CD4-positive, alpha-beta T cell treated with Interleukin-15 for 1 hour (primary cell): Measurements from ENCODE around the gene SBF2.
"Not testable (repeated sequence)": the region's sequence is repeated elsewhere in the genome, so short reads cannot be mapped to it uniquely, and the experiment has no call there.

Source experiments
- DNase-seq: peaks from one replicate; pipeline ENCODE4 v3.0.0-alpha.2; 2020

Gene SBF2

DNA sequence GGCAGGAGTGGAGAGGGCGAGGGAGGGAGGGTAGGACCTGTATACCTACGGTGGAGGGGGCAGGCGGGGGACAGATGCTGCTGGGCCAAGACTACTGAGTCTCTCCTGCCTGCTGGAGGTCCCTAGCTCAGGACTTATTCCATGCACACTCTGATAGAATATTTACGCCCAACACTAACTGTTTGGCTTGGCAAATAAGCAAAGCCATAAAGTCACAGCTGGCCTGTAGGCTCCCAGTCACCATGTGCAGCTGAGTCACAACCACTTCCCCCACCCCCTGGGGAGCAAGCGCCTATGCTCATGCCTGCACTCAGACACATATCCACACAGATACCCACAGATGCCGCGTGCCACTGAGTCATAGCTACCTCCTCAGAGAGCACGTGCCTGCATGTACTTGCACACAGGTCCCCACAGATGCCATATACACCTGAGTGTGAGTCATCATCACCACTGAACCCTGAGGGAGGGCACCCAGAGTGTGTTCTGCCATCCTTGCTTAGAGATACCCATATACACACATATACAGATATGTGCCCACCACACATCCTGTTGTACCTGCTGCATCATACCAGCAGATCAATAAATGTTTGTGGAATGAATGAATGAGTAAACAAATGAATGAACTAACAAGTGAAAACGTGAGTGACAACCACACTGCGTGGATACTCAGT, 534.4 kb downstream of the SBF2 start:
- peak; percentile 87 for DNase-seq

DNA sequence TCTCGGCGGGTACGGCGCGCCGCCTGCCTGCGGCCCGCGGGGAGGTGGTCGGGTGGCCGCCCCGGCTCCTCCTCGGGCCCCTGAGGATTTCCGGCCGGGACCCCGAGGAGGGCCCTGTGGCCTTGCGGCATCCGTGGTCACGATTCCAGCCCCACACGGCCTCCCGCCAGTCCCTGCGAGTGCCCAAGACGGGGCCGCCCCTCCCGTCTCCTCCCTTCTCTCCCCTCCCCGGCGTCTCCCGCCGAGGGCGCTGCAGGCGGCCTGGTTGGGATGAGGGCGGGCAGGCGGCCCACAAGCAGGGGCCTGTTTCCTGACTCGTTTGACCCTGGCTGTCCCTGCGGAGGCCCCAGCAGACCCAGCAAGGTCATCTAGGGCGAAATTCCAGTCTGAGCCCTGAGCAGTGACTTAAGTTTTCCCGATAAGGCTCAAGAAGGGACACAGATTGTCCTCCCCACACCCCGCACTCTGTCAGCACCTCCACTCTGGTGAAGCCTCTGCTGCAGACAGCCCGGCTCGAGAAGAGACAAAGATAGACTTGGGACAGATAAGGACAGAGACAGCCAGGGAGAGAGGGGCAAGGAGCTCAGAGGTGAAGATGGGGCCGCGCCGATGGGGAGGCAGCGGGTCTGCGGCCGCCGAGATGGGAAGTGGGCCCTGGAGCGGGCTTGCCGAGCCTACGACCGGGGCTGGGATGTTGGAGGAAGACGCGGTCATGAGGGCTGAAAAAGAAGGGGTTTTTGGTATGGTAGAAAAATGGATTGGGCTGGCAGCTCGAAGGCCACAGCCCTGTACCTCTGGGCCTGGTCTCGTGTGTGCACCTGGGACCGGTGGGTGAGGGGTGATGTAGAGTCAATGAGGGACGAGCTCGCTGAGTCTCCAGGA, 535.1 kb downstream of the SBF2 start:
- peak; percentile 46 for DNase-seq

DNA sequence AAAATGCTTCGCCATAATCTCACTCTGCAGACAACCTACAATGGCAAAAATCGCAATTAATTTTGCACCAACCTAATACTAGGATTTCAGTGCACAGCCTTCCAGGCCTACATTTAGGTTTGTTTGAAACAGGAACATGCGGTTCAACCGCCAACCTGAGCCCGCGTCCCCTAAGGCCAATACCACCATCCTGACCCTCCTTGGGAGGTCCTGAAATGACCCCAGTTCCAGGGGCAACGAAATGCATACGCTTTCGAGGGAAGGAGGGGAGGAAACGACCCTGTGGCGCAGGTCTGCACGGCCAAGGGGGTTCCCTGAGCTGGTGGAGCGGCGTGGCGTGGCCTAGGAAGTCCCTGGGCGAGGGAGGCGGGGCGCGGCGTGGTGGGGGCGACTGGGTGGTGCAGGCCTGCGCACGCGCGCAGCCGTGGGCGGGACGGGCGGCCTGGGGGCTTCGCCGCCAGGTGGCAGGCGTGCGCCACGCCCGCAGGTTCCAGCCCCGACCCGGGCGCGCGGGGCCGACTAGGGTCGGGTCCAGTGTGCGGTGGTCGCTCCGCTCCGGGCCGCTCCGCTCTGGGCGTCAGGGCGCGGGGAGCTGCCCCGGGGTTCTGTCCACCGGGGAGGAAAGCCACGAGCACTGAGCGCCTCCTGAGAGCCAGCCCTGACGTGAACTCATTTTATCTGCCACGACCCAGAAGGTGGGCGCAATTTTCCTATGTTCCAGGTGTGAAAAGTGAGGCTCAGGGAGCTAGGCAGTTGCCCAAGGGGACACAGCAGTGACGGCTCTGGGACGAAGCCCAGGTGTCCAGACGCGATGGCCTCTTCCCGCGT, 536.0 kb downstream of the SBF2 start:
- peak; percentile 91 for DNase-seq

DNA sequence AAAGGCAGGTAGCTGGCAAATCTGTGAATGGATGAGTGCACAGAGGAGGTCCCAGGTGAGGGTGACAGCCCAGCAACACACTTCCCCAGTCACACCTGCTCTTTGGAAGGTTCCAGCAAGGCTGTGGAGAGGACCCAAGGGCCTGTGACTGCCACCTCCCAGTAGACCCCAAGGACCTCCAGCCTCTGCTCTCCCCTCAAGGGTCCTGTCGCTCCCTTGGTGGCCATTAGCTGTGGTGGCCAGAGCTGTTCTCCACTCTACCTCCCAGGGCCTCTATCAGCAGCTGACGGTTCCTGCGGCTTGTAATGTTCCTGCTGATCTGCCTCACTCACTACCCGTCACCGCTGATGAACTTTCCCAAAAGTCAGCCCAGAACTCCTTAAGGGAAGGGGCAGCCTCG, 537.1 kb downstream of the SBF2 start:
- DNase-seq: no peak

DNA sequence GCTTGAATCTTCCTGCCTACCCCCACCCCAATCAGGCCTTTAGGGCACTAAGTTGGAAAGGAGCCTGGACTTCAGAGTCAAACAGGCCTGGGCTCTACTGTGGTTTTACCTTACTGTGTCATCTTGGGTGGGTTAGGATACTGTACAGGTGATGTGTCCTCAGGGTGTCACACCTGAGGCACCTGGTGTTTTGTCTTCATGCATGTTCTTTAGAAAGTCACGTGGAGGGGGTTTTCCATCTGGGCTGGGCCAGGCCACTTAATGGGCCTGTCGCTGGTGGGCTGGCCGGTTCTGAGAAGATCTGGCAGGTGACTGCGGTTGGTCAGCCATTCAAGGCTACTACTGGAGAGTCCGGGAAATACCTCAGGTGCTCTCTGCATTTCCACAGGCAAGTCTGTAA, 537.6 kb downstream of the SBF2 start:
- peak; percentile 32 for DNase-seq

DNA sequence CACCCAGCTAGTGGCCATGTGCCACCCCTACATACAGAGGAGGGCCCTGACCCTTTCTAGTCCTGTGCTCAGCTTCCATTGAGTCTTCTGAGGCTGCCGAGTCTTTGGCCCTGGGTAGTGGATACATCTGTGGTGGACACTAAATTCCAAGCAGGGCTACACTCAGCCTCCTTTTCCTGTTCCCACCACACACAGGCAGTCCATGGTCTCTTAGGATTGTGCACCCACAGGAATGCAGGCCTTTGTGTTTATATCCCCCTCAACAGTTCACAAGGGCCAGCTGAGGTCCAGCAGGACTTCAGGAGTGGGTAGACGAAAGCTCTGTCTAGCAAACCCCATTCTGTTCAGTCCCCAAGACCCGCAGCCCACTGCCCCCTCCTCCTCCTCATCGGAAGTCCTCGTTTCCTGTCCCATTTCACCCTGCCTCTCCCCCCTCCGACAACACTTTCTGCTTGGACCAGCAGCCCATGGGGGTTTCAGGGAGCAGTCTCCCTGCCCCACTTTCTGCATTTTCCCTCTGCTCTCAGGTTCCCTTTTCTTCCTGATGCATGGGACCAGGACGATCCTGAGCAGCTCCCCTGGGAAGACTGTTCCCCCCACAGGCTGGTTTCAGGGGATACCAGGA, 538.3 kb downstream of the SBF2 start:
- no peak for DNase-seq

DNA sequence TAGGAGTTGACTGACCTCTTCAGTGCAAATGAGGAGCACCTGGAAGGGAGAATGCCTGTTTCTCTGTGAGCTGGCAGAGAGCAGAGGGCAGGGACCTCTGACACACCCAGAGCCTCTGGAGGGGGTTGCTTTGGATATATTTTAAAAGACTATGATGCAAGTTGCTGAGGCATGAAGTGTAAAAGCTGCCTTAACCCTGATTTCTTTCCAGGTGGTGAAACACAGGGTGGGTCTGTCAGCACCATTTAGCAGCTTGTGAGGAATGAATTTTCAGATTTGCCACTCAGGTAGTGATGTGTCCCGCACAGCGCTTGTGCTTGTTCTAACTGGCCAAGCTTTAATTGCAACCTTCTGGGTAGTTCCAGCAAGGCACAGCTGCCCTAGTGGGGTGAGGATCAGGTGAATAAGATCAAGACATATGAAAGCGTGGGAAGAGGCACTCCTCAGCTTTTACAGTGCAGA, 540.0 kb downstream of the SBF2 start:
- no peak for DNase-seq

DNA sequence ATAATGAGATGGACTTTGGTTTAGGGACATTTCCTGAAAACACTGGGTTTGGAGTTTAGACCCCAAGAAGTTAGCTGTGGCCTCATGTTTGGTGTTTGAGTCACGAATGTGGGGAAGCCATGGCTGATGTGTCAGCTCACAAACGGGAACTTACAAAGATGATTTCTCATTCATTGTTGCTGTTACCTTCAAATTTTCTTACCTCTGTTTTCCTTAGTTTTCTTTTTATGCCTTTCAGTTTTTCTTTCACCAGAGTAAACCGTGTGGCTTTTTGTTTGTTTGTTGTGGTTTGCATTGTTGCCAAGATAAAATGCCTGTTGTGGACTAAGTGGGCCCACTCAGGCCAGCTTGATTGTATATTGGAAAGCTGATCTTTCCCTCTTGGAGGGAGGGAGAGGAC, 541.0 kb downstream of the SBF2 start:
- no peak for DNase-seq

DNA sequence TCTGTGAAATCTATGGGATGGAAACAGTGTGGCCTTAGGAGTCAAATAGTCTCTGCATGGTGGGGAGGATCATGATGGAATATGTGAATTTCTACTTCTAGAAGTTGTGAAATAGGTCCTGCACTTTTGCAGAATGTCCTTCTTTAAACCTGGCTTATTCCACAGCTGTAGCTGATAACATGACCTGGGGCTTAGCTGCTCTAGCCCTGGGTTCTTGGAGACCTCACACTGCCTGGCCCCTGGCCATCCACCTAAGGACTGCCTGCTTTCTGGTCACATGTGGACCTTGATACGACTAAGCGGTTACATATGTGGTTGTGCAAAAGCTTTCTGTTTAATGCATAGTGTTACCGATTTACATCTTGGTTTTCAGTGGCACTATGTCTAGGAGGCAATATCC, 541.9 kb downstream of the SBF2 start:
- DNase-seq: no peak

DNA sequence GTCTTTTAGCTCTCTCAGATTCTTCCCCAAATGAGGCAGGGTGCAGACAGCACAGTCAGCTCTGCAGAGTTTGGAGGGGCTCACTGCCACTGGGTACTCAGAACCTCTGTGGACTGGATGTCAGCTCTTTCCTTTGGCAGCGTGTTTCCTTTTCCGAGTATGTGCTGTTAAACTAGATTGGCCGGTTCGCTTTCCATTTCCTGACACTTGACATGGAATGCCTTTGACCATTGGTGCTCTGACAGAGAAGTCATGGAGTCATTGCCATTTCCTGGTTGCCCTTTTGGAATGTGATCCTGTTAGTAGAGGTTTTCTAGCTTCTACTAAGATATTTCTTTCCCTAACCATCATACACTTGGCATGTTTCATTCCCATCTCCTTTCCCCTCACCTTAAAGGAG, 543.5 kb downstream of the SBF2 start:
- DNase-seq: no peak

DNA sequence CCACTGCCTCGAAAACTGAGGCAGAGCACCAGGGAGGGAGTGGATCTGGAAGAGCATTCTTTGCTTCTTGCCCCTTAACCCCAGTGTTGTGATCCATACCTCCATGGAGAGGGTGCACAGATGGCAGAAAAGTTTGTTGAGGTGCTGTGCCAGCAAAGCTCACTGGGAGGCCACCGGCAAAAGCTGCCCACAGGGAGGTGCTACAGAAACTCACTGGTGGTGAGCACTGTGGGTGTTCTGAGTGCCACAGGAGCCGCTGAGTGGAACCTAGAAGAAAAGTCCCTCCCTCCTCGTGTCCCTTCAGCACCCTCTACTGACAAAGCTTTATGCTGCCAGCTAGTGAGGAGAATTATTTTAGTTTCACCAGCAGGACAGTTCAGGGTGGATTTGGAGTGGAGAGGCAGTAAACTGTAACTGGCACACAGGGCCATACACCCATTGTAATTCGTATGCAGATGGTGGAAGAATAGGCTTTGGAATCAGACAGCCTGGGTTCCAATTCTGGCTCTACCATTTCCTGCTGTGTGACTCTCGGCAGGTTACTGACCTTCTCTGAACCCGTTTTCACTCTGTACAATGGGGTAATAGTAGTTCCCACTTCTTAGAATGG, 545.6 kb downstream of the SBF2 start:
- peak; percentile 80 for DNase-seq

DNA sequence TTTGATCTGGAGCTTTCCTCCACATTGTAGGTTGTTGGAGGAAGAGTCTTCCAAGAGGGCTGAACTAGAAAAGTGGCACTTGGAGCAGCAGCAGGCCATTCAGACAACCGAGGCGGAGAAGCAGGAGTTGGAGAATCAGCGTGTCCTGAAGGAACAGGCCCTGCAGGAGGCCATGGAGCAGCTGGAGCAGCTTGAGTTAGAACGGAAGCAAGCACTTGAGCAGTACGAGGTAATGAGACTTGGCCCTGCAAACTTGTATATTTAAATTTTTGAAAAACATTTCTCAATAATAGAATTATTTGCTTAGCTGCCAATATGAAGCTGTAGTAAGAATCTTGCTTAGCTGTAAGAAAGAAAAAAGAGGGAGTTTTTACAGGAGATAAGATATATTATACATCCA, 546.2 kb downstream of the SBF2 start:
- no peak for DNase-seq

DNA sequence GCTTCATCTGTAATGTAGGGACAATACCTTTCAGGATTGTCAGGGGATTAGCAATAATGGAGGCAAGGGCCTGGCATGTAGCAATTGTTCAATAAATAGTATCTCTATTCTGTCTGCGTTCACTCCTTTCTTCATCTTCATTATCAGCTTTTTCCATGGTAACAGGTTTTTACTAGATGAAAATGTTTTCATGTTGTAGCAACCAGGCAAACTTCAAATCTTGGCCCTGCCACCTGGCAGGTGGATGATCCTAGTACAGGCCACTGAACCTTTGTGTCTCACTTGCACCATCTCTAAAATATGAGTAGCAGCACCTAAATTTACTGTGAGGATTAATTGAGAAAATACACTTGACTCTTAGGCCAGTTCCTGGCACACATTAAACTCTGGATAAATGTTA, 546.8 kb downstream of the SBF2 start:
- DNase-seq: no peak

DNA sequence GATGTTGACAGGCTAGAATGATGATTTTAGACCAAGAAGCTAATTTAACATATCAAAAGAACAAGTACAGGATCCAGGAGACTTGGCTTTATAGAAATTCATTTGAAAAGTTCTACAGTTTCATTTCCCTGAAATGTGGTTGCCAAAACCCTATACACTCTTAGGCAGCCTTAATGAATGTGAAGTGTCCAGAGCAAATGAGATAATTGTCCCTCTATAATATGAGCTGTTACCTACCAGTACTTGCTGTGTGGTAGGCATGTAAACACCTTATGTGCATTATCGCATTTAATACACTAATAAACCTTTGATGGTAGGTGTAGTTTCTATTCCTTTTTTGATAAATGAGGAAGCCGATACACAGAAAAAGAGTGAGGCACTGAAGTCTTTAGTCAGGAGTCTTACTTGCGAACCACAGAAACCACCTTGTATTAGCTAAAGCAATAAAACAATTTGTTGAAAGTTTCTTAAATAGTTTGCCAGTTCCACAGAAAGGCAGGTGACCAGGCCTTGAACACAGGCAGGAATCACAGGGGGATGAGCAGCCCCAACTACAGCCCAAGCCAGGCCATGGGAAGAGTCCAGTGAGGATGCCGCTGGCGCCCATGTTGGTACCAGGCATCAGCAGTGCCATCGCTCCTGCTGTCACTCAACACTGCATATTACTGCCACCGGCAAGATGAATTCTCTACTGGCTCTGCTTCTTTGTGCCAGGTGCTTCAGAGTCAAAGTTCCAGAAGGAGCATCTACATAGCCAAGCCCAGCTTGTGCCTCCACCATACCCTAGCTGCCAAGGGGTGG, 548.4 kb downstream of the SBF2 start:
- DNase-seq: no peak

DNA sequence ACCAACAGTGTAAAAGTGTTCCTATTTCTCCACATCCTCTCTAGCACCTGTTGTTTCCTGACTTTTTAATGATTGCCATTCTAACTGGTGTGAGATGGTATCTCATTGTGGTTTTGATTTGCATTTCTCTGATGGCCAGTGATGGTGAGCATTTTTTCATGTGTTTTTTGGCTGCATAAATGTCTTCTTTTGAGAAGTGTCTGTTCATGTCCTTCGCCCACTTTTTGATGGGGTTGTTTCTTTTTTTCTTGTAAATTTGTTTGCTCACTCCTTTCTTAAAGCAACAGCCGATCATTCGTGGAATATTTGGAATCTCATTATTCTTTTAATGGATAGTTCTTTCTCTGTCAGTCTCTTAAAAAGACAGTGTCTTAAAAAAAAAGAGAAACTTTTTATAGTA, 550.5 kb downstream of the SBF2 start:
- DNase-seq: not testable (repeated sequence)

DNA sequence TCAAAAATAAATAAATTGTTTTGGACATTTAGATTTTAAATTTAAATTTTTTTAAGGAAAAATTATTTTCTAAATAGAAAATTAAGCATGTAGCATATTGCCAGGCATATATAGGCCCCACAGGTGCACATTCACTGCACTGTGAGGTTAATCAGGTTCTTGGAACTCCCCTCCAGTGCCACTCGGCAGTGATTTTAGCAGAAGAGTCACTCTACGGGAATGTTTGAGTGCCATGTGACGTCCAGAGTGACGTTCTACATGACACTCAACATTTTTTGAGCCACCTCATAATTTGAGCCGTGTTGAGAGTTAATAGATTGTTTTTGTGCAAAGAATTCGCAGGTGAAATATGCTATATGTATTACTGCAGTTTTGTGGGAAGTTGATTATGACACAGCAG, 552.8 kb downstream of the SBF2 start:
- DNase-seq: no peak

DNA sequence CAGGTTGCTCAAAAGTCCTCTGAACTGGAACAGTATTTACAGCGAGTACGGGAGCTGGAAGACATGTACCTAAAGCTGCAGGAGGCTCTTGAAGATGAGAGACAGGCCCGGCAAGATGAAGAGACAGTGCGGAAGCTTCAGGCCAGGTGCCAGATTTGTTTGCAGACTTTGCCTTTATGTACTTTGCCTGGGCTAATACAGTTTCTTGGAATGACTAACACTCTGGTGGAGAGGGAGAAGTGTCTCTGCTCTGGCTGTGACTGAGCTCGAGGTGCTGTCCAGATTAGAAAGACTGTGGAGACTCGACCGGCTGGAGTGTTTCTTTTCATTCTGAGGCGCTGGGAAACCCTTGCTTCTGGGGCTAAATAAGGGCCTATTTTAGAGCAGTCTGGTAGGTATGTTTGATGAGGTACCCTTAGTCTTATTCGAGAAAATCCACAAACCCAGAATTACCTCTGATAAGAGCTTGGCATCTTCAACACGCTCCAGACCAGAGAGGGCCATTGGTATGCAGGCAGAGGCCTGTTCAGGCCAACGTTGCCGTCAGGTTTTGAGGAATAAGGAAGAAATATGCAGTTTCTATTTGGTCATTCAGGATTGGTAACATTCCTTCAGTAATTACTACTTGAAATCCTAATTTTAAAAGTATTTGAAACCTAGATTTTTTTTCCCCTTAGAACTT, 553.7 kb downstream of the SBF2 start:
- DNase-seq: no peak

DNA sequence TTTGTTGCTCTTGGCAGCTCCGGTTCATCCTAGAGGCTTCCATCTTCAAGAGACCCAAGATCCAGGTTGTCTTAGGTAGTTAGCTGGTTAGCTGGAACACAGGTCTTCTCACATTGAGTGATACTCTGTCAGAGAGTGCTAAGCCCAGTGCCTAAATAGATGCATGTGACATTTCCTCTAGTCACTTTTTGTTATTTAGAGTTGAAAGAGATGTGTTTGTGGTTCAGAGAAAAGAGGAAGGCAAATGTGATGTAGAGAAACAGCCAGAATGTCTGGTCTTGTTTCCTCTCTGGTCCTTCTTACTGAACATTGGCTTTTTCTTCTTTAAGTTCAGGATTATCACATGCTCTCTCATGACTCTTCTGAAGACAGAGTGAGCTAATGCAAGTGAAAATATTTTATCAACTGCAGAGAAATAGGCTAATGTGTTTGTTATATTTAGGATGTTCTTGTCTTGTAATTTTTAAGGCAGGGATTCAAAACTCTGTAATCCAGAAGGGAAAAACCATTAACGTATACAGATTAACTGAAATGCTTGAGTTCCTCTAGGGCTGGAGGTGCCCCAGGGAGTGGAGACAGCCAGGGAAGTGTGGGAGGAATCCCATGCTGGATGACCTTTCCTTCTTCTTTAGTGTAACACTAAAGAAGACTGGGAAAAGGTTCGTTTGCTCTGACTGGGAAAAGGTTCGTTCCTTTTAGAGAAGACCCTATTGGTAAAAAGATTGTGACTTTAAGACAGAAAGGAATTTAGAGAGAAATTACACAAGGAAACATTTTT, 554.7 kb downstream of the SBF2 start:
- DNase-seq: peak; percentile 35

DNA sequence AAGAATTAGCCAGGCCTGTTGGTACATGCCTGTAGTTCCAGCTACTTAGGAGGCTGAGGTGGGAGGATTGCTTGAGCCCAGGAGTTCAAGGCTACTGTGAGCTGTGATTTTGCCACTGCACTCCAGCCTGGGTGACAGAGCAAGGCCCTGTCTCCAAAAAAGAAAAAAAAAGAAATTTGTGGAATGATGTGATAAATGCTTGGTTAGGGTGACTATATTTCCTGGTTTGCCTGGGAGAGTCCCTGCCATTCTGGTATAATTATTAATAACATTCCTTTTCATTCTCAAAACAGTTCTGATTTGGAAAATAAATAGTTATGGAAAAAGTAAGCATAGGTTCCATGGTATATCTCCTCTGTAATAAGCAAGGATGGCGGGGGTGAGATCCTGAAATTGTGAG, 555.3 kb downstream of the SBF2 start:
- DNase-seq: no peak

DNA sequence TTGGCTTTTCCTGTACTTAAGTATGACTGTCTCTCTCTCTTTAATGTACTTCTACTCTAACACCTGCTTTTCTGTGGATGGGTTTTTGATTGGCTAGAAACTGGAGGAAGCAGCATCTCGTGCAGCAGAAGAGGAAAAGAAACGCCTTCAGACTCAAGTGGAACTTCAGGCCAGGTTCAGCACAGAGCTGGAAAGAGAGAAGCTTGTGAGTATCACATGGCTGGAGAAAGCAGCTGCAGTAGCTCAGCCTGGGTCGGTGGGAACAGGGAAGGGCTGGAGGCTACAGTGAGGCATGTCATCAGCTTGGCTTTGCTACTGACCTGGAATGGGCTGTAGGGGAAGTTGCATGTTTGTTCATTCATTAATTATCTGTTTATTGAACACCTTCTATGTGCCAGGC, 555.9 kb downstream of the SBF2 start:
- DNase-seq: peak; percentile 27
